Bronchial epithelial cell (primary cell): ENCODE results near the gene NAT8L. TPM values are rescaled to one million over a fixed set of nuclear protein-coding genes. Genes with fewer than 3 reads are reported as not detected.

Source experiments
- DNase-seq: peaks from one replicate; pipeline ENCODE4 v3.0.0-alpha.2; 2010; ENCODE audit warnings: low read depth
- FAIRE-seq: peaks from 2 replicates; lab custom pipeline; 2011; peaks lifted over from hg19 to GRCh38; lab: Jason Lieb, UNC
- H3K27me3 ChIP-seq: 2 replicates; pipeline ENCODE4 v1.5.1; 2011; ENCODE audit warnings: low read length; ENCODE audit not compliant: control insufficient read depth, insufficient read depth
- H3K36me3 ChIP-seq: 2 replicates; pipeline ENCODE4 v1.5.1; 2011; ENCODE audit warnings: low read length; ENCODE audit not compliant: control insufficient read depth, insufficient read depth
- H3K4me3 ChIP-seq: 2 replicates; pipeline ENCODE4 v1.5.1; 2011; ENCODE audit warnings: mild to moderate bottlenecking, low read depth, low read length, control low read depth
- CTCF ChIP-seq: IDR thresholded peaks from 2 replicates; pipeline ENCODE4 v1.5.1; 2011; ENCODE audit warnings: mild to moderate bottlenecking, moderate library complexity, low read length, control low read depth, inconsistent platforms; ENCODE audit not compliant: insufficient read depth, severe bottlenecking
- total RNA-seq: library from RNA; depleted of rRNA; stranded (reverse); fragments of >200 nt; gene quantifications from 2 replicates; pipeline ENCODE4 v1.2.1, GENCODE V29; 2014

Gene NAT8L
- total RNA-seq, 1 donor from 2014 or later = not detected

- no peak for DNase-seq
- no peak overlapping the region for H3K4me3 ChIP-seq
- TF ChIP-seq CTCF = no peak
- H3K36me3 ChIP-seq = no peaks in the 10 kb centered on the region
- FAIRE-seq = no peak
- H3K27me3 ChIP-seq = no peaks in the 10 kb centered on the region
Measured at GRCh38 chr4:2083826-2084160, 24.7 kb downstream of the NAT8L start.

- no peak for DNase-seq
Measured at GRCh38 chr4:2084316-2084715, 25.2 kb downstream of the NAT8L start.

GRCh38 chr4:2085496-2085901 is 26.4 kb downstream of the NAT8L start:
- FAIRE-seq (no peak), DNase-seq (peak; percentile 27)
- Histone ChIP-seq H3K4me3 (no peak overlapping the region), H3K27me3 (peaks cover under 1% of the 10 kb centered on the region), H3K36me3 (no peaks in the 10 kb centered on the region)
- TF ChIP-seq CTCF = no peak

More at GRCh38 chr4:2084316-2084715, 25.2 kb downstream of the NAT8L start:
- H3K36me3 ChIP-seq = no peaks in the 10 kb centered on the region
- no peak for FAIRE-seq
- H3K27me3 ChIP-seq = no peaks in the 10 kb centered on the region
- no peak for TF ChIP-seq CTCF
- H3K4me3 ChIP-seq = no peak overlapping the region

GRCh38 chr4:2087170-2087569 is 28.0 kb downstream of the NAT8L start:
- Histone ChIP-seq H3K4me3 (no peak overlapping the region), H3K36me3 (no peaks in the 10 kb centered on the region), H3K27me3 (peaks cover 2% of the 10 kb centered on the region)
- TF ChIP-seq CTCF = no peak
- FAIRE-seq = no peak
- no peak for DNase-seq

GRCh38 chr4:2089222-2089621 is 30.1 kb downstream of the NAT8L start:
- no peak for DNase-seq
- no peaks in the 10 kb centered on the region for H3K36me3 ChIP-seq
- no peak for TF ChIP-seq CTCF
- peaks cover 2% of the 10 kb centered on the region for H3K27me3 ChIP-seq
- FAIRE-seq = no peak
- H3K4me3 ChIP-seq = no peak overlapping the region

- TF ChIP-seq CTCF = no peak
- peaks cover 2% of the 10 kb centered on the region for H3K27me3 ChIP-seq
- DNase-seq (no peak), FAIRE-seq (no peak)
- no peak overlapping the region for H3K4me3 ChIP-seq
- H3K36me3 ChIP-seq = no peaks in the 10 kb centered on the region
Measured at GRCh38 chr4:2090642-2091041, 31.5 kb downstream of the NAT8L start.
